Measurements from ENCODE around the gene WRAP73.

DNA sequence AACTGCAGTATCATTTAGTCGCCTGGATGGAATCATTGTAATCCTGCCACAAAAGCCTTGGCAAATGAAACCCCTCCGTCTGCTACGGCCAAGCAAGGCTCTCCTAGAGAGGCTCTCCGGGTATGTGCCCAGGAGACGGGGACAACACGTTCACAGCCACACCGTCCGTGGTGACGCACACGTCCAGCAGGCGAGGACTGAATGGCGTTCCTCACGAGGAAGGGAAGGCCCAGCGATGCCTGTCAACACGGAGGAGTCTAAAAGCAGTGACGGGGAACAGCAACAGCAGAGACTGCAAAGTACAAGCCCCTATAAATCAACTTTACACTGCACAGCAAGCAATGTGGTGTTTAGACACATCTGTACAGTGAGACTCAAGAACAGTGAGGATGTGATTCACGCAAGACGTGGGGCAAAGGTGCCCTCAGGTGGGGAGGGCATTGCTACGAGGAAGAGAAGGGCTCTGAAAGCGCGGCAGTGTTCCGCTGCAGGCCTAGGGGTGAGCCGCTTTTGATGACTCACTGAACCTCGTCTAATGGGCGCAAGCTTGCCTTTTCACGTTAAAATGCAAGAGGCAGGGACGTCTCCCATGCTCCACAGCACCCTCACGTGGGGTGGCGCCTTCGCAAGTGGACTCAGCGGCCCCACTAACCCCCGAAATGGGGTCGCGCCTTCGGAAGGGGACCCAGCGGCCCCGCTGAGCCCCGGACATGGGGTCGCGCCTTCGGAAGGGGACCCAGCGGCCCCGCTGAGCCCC, 6.8 kb downstream of the WRAP73 start:
- no peak for TF ChIP-seq POLR2A (IDR thresholded peaks at IDR 0.05)
- no peak for TF ChIP-seq CTCF (IDR thresholded peaks at IDR 0.05)
- no peak for TF ChIP-seq POLR2AphosphoS5 (IDR thresholded peaks at IDR 0.05)
